ENCODE measurements around the gene C16orf87. TPM values are rescaled to one million over a fixed set of nuclear protein-coding genes. Genes with fewer than 3 reads are reported as not detected.

C16orf87 gene
- polyA plus RNA-seq, 2 of the 4 experiments (the other 2 are of a cell fraction), result 10.8 to 17.1 TPM

GRCh38 chr16:46828943-46829342 is 2.0 kb downstream of the C16orf87 start:
- ChIA-PET POLR2A (interaction anchor here (0.7 kb wide), 1 partner anchor 39 kb away, joined by 6 read pairs; no protein-coding TSS in a partner anchor), CTCF (interaction anchor here (1.2 kb wide), 1 partner anchor 55 kb away, joined by 3 read pairs; the partner anchor contains the start of gene GPT2)
- peak overlapping the region in 1 of 2 experiments; percentile 36; a peak in 1 of 6 replicates for H3K27ac ChIP-seq
- peaks cover 41% of the 10 kb centered on the region for H3K4me1 ChIP-seq
- WGBS (ENCODE audit: missing lambda C conversion rate), result 95% methylated on average over 2 of the region's 2 CpGs
- H3K4me2 ChIP-seq, result peak overlapping the region; percentile 74
- TF ChIP-seq RNF2 (IDR thresholded peaks at IDR 0.05; ENCODE audit: borderline replicate concordance, low read depth), result no peak
- no peak for TF ChIP-seq ESRRA (IDR thresholded peaks at IDR 0.05; ENCODE audit: borderline replicate concordance, low read length)
- TF ChIP-seq MYC (IDR thresholded peaks at IDR 0.05; ENCODE audit: borderline replicate concordance, low read length), result no peak
- TF ChIP-seq CBX2 (IDR thresholded peaks at IDR 0.05; ENCODE audit: borderline replicate concordance, low read depth), result no peak
- TF ChIP-seq FOXS1 (CRISPR knock-in tag; IDR thresholded peaks at IDR 0.05), result no peak
- TF ChIP-seq HOXB5 (CRISPR knock-in tag; IDR thresholded peaks at IDR 0.05), result no peak
- TF ChIP-seq RCOR1 (IDR thresholded peaks at IDR 0.05; ENCODE audit: low read depth, low read length), result no peak
- no peak for TF ChIP-seq RAD21 (conservative IDR thresholded peaks at IDR 0.05 in 1 of 2, IDR thresholded peaks at IDR 0.05 in 1 of 2)
- TF ChIP-seq RFX5 (IDR thresholded peaks at IDR 0.05), result no peak
- TF ChIP-seq HOXA7 (CRISPR knock-in tag; IDR thresholded peaks at IDR 0.05), result no peak
- TF ChIP-seq BCL3 (IDR thresholded peaks at IDR 0.05), result no peak
- no peak for TF ChIP-seq BHLHE40 (IDR thresholded peaks at IDR 0.05; ENCODE audit: low read depth, low read length)
- TF ChIP-seq ELK1 (IDR thresholded peaks at IDR 0.05; ENCODE audit: low read depth, low read length), result no peak
- TF ChIP-seq ZC3H11A (IDR thresholded peaks at IDR 0.05), result no peak
- no peak for TF ChIP-seq MAX (IDR thresholded peaks at IDR 0.05)
- no peak for TF ChIP-seq NFE2L2 (conservative IDR thresholded peaks at IDR 0.05; ENCODE audit: low read length)
- TF ChIP-seq REST (IDR thresholded peaks at IDR 0.05), result no peak
- TF ChIP-seq HDAC2 (IDR thresholded peaks at IDR 0.05), result no peak
- DNase-seq (ENCODE audit: low read depth in 1 of 2, low spot score in 1 of 2) (no peak), FAIRE-seq (peak; percentile 7), ATAC-seq (no peak)
- H3K9me3 ChIP-seq, result no peaks in the 10 kb centered on the region
- peak overlapping the region; percentile 80; the same call in 1 of the 3 replicates for H3K4me3 ChIP-seq

- Histone ChIP-seq H3K27ac (no peak overlapping the region), H3K4me3 (no peak overlapping the region), H3K4me1 (peaks cover 35% of the 10 kb centered on the region), H3K4me2 (peak overlapping the region; percentile 74; the same call in 1 of the 3 replicates), H3K9me3 (no peaks in the 10 kb centered on the region)
- TF ChIP-seq EHF (CRISPR knock-in tag; IDR thresholded peaks at IDR 0.05) (no peak), HES2 (IDR thresholded peaks at IDR 0.05) (no peak), ZNF302 (CRISPR knock-in tag; IDR thresholded peaks at IDR 0.05) (no peak), GATA3 (IDR thresholded peaks at IDR 0.05; ENCODE audit: borderline replicate concordance) (no peak), NPAS2 (CRISPR knock-in tag; IDR thresholded peaks at IDR 0.05; ENCODE audit: borderline replicate concordance) (no peak), CHD4 (IDR thresholded peaks at IDR 0.05; ENCODE audit: borderline replicate concordance) (no peak), MAZ (IDR thresholded peaks at IDR 0.05; ENCODE audit: borderline replicate concordance, low read depth, low read length) (no peak), EHMT2 (IDR thresholded peaks at IDR 0.05; ENCODE audit: low read depth) (no peak), ATOH8 (CRISPR knock-in tag; IDR thresholded peaks at IDR 0.05; ENCODE audit: low read depth) (no peak), MYC (IDR thresholded peaks at IDR 0.05; ENCODE audit: borderline replicate concordance, low read length) (no peak), FOSL2 (IDR thresholded peaks at IDR 0.05) (no peak), FOSL2 (CRISPR knock-in tag; IDR thresholded peaks at IDR 0.05) (no peak), HOXB13 (CRISPR knock-in tag; IDR thresholded peaks at IDR 0.05; ENCODE audit: low read depth) (no peak)
- FAIRE-seq (no peak), ATAC-seq (no peak), DNase-seq (ENCODE audit: low read depth in 1 of 2, low spot score in 1 of 2) (no peak)
- POLR2A ChIA-PET, result no interaction called here
- CTCF ChIA-PET, result interaction anchor here (1.2 kb wide), 1 partner anchor 56 kb away, joined by 3 read pairs; the partner anchor contains the start of gene GPT2
These were observed 2.7 kb downstream of the C16orf87 start for GRCh38 chr16:46828292-46828691.
